NCI-H345 treated with DMSO at 0.1 percent for 48 hours (cell line): ENCODE results near the gene TMEM222.

Experiments
- DNase-seq: peaks from one replicate; lab custom pipeline; 2025; ENCODE audit not compliant: unreplicated experiment; lab: John Stamatoyannopoulos, UW

TMEM222 gene

GRCh38 chr1:27306071-27306470 lies 15.9 kb upstream of the TMEM222 start:
- no peak for DNase-seq

GRCh38 chr1:27306892-27307761 lies 14.8 kb upstream of the TMEM222 start:
- peak; percentile 93 for DNase-seq

- DNase-seq = peak; percentile 38
These were observed 13.9 kb upstream of the TMEM222 start for GRCh38 chr1:27307874-27308598.

- DNase-seq = no peak
These were observed 7.8 kb upstream of the TMEM222 start for GRCh38 chr1:27314169-27314568.

GRCh38 chr1:27314737-27315136 lies 7.2 kb upstream of the TMEM222 start:
- DNase-seq = no peak

- DNase-seq = no peak
These were observed 5.1 kb upstream of the TMEM222 start for GRCh38 chr1:27316860-27317259.

- DNase-seq = no peak
These were observed 3.8 kb upstream of the TMEM222 start for GRCh38 chr1:27318136-27318535.

- no peak for DNase-seq
These were observed 3.4 kb upstream of the TMEM222 start for GRCh38 chr1:27318596-27318995.

GRCh38 chr1:27322569-27323240 lies 742 bp downstream of the TMEM222 start:
- DNase-seq = no peak

GRCh38 chr1:27325286-27325685 lies 3.3 kb downstream of the TMEM222 start:
- no peak for DNase-seq

GRCh38 chr1:27327964-27328363 lies 6.0 kb downstream of the TMEM222 start:
- DNase-seq = no peak

- no peak for DNase-seq
These were observed 8.8 kb downstream of the TMEM222 start for GRCh38 chr1:27330786-27331185.

- DNase-seq = no peak
These were observed 9.5 kb downstream of the TMEM222 start for GRCh38 chr1:27331426-27331825.

GRCh38 chr1:27331922-27332321 lies 10.0 kb downstream of the TMEM222 start:
- no peak for DNase-seq

GRCh38 chr1:27332536-27333281 lies 10.7 kb downstream of the TMEM222 start:
- DNase-seq = no peak

- DNase-seq = no peak
These were observed 11.8 kb downstream of the TMEM222 start for GRCh38 chr1:27333717-27334279.

GRCh38 chr1:27335506-27336422 lies 13.8 kb downstream of the TMEM222 start:
- no peak for DNase-seq

GRCh38 chr1:27336756-27337155 lies 14.8 kb downstream of the TMEM222 start:
- no peak for DNase-seq

- DNase-seq = no peak
These were observed 16.8 kb downstream of the TMEM222 start for GRCh38 chr1:27338751-27339150.

- DNase-seq = no peak
These were observed 17.2 kb downstream of the TMEM222 start for GRCh38 chr1:27339213-27339612.
